ENCODE measurements around the gene TMEM208.

TMEM208 gene

DNA sequence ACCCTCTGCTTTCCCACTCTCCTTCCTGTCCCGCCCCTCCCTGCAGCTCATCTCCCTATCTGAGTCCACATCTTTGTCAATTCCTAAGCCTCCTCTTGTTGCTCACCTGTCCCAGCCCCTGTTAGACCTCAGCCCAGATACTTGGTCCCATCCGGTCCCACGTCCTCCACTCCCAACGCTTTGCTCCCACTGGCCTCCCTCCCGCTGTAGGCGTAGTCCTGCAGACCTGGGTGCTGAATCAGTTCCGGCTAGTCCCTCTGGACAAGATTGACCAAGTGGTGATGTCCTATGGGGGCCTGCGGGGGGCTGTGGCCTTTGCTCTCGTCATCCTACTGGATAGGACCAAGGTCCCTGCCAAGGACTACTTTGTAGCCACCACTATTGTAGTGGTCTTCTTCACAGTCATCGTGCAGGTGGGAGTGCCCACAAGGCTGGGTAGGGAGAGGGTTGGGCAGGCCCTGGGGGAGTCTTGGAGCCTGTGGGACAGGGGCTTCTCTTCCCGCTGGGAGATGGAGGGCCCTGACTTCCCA, 29.8 kb downstream of the TMEM208 start:
- TF ChIP-seq ZFX (IDR thresholded peaks at IDR 0.05), result no peak
- TF ChIP-seq, protein P1, sequence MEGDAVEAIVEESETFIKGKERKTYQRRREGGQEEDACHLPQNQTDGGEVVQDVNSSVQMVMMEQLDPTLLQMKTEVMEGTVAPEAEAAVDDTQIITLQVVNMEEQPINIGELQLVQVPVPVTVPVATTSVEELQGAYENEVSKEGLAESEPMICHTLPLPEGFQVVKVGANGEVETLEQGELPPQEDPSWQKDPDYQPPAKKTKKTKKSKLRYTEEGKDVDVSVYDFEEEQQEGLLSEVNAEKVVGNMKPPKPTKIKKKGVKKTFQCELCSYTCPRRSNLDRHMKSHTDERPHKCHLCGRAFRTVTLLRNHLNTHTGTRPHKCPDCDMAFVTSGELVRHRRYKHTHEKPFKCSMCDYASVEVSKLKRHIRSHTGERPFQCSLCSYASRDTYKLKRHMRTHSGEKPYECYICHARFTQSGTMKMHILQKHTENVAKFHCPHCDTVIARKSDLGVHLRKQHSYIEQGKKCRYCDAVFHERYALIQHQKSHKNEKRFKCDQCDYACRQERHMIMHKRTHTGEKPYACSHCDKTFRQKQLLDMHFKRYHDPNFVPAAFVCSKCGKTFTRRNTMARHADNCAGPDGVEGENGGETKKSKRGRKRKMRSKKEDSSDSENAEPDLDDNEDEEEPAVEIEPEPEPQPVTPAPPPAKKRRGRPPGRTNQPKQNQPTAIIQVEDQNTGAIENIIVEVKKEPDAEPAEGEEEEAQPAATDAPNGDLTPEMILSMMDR (conservative IDR thresholded peaks at IDR 0.05), result no peak
- H3K27ac ChIP-seq, result no peak overlapping the region

DNA sequence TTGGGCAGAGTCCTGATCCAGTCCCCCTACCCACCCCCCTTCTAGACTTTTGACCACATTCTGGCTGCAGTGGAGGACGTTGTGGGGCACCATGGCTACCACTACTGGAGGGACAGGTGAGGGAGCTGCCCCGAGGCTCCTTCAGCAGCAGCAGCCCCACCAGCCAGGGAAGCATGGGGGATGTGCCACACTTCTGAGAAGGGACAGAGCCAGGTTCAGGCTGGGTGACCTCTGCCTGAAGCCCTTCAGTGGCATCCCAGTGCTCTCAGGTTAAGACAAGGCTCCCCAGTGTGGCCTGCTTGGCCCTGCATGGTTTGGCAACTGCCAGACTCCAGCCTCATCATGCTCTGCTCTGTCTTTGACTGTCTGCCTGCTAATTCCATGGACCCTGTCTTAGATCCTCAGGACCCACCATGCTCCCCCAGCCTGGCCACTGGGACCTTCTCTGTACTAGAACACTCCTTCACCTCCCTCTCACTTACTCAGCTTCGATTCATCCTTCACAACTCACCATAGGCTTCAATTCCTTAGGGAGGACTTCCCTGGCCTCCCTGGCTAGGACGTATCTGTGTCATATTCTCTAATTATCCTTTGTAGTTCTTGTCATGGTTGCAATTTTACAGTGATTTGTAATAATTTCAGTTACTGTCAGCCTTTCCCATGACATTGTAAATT, 30.7 kb downstream of the TMEM208 start:
- H3K27ac ChIP-seq, result no peak overlapping the region

DNA sequence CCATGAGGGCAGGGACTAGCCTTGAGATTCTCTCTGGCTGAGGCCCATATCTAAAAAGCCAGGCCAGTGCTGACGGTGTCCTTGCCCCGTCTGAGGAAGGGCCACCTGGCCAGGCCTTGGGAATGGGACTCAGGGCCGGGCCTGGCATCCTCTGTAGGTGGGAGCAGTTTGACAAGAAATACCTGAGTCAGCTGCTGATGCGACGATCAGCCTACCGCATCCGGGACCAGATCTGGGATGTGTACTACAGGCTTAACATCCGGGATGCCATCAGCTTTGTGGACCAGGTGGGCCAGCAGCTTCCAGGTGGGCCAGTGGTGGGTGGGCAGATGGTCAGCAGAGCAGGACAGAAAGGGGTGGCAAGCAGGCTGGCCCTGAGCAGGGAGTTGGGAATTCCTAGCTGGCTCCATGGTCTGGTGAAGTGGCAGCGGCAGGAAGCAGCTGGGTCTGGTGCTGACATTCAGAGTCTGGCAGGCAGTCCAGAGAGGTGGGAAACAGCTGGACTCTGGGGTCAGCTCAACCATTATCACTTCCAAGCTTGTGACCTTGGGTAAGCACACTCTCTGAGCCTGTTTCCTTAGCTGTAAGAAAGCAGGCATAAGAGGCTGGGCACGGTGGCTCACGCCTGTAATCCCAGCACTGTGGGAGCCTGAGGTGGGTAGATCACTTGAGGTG, 31.4 kb downstream of the TMEM208 start:
- no peak overlapping the region for H3K27ac ChIP-seq
- TF ChIP-seq, protein P1 (conservative IDR thresholded peaks at IDR 0.05), result no peak
- no peak for TF ChIP-seq ZFX (IDR thresholded peaks at IDR 0.05)

More for the DNA sequence above, 30.7 kb downstream of the TMEM208 start:
- TF ChIP-seq ZFX (IDR thresholded peaks at IDR 0.05), result no peak
- TF ChIP-seq, protein P1 (conservative IDR thresholded peaks at IDR 0.05), result no peak

DNA sequence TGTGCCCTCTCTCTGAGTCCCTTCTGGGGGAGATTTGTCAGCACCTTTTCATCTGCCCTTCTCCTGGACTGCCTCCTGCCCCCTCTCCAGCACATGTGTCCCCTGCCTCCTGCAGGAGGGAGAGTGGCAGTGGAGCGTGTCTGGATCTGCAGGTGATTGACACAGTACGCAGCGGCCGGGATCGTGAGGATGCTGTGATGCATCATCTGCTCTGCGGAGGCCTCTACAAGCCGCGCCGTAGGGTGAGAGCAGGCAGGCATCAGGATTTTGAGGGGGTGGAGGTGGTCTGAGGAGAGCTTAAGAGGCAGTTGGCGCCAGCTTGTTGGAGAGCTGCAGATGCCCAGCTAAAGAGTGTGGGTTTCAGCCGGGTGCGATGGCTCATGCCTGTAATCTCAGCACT, 32.8 kb downstream of the TMEM208 start:
- TF ChIP-seq, protein P1 (conservative IDR thresholded peaks at IDR 0.05), result no peak
- TF ChIP-seq ZFX (IDR thresholded peaks at IDR 0.05), result no peak
- H3K27ac ChIP-seq, result no peak overlapping the region

DNA sequence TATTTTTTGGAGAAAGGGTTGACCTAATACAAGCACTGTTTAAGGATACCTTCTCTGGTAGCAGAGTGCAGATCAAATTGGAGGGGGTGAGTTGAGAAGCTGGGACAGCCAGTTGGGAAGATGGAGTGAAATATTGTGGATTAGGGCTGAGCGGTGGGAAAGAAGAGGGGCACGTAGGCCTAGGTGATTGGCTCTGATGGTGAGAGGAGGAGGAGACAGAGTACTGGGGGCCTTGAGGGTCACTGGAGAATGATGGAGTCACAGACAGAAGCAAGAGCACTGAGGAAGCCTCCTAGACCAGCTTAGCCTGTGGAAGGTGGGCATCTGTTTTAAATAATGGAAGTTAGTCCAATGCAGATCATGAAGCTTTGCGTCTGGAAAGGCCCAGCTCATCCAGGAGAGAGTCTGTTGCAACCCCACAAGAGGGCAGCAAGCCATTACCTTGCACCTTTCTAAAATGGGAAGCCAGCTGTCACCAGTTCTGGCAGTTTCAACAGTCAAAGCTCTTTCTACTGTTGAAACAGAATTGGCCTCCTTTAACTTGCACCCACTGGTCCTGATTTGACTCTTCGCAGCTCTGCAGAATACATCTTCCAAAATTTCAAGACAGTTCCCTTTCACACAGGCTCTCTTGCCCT, 33.6 kb downstream of the TMEM208 start:
- H3K27ac ChIP-seq, result no peak overlapping the region

DNA sequence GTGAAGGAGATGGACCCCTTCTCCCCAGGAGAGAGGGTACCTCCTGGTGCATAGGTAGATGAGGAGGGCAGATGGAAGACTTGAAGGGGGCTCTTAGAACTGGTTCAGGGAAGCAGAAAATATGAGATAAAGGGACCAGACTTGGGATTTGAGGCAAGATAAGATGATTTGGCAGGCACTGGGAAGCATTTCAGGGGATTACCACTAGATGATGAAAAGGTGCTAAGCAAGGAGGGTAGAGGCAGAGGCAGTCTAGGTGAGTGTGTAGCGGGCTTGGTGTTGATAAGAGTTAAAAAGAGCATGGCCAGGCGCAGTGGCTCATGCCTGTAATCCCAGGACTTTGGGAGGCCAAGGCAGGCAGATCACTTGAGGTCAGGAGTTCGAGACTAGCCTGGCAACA, 36.3 kb downstream of the TMEM208 start:
- no peak overlapping the region for H3K27ac ChIP-seq
- TF ChIP-seq ZFX (IDR thresholded peaks at IDR 0.05), result no peak
- TF ChIP-seq, protein P1 (conservative IDR thresholded peaks at IDR 0.05), result no peak

More for the DNA sequence above, 33.6 kb downstream of the TMEM208 start:
- TF ChIP-seq, protein P1 (conservative IDR thresholded peaks at IDR 0.05), result peak; percentile 74
- TF ChIP-seq ZFX (IDR thresholded peaks at IDR 0.05), result no peak

DNA sequence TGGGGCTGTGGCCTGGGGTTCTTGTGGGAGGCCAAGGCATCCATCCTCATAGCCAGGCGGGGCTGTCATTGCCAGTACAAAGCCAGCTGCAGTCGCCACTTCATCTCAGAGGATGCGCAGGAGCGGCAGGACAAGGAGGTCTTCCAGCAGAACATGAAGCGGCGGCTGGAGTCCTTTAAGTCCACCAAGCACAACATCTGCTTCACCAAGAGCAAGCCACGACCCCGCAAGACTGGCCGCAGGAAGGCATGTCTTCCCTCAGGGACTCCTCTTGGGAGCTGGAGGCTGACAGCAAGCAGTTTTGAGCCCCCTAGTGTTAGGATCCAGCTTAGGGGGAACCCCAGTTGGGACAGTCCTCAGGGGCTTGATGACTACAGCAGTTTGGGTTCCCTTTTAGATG, 37.3 kb downstream of the TMEM208 start:
- TF ChIP-seq, protein P1 (conservative IDR thresholded peaks at IDR 0.05), result no peak
- no peak overlapping the region for H3K27ac ChIP-seq
